ENCODE data around the gene CDH8. TPM values are rescaled to one million over a fixed set of nuclear protein-coding genes. Genes with fewer than 3 reads are reported as not detected.

Gene CDH8
- polyA plus RNA-seq, 1 of the 3 experiments (the other 2 are of a cell fraction) = 0.05 TPM

- Histone ChIP-seq H3F3A (replicated peaks; ENCODE audit: insufficient read depth) (no peaks in the 10 kb centered on the region), H3K9me2 (no peaks in the 10 kb centered on the region), H3K27ac (ENCODE audit: low read depth in 2 of 2, low read length in 1 of 2) (no peak overlapping the region), H3K9me3 (no peaks in the 10 kb centered on the region), H4K20me1 (ENCODE audit: insufficient read depth) (no peaks in the 10 kb centered on the region), H3K4me3 (ENCODE audit: low read depth in 2 of 2, low read length in 1 of 2) (no peak overlapping the region), H3K4me1 (ENCODE audit: control insufficient read depth in 1 of 2, insufficient read depth in 2 of 2, low read depth in 1 of 2, low read length in 1 of 2) (no peaks in the 10 kb centered on the region), H3K9ac (no peak overlapping the region), H3K79me2 (ENCODE audit: insufficient read depth) (no peaks in the 10 kb centered on the region), H3K4me2 (no peak overlapping the region), H3K27me3 (ENCODE audit: insufficient read depth) (no peaks in the 10 kb centered on the region), H2AFZ (ENCODE audit: low read depth) (no peak overlapping the region), H3K36me3 (replicated peaks in 1 of 2; ENCODE audit: control insufficient read depth in 1 of 2, insufficient read depth in 2 of 2, low read length in 1 of 2) (no peaks in the 10 kb centered on the region)
- peak; percentile 7 for DNase-seq
- TF ChIP-seq TEAD4 (IDR thresholded peaks at IDR 0.05; ENCODE audit: borderline replicate concordance, insufficient read depth) (no peak), CTCF (IDR thresholded peaks at IDR 0.05) (peak; percentile 50)
- POLR2A ChIA-PET = no interaction called here
- CTCF ChIA-PET = interaction anchor here (1.3 to 1.6 kb wide), 2 partner anchors 11 to 70 kb away, joined by 3 to 6 read pairs; no protein-coding TSS in a partner anchor
- 33% methylated on average over 1 of the region's 1 CpG for WGBS (ENCODE audit: low lambda C conversion rate)
Measured at GRCh38 chr16:62068747-62069146, 32.5 kb upstream of the CDH8 start.

- CTCF ChIA-PET = no interaction called here
- TF ChIP-seq MEF2A (IDR thresholded peaks at IDR 0.05; ENCODE audit: borderline replicate concordance, low read depth) = no peak
- TF ChIP-seq FOSL2 (IDR thresholded peaks at IDR 0.05; ENCODE audit: borderline replicate concordance, low read depth) = no peak
- no peak for TF ChIP-seq REST (IDR thresholded peaks at IDR 0.05; ENCODE audit: low read depth, low read length)
- no peak for TF ChIP-seq TEAD4 (IDR thresholded peaks at IDR 0.05; ENCODE audit: borderline replicate concordance, insufficient read depth)
- no peak for TF ChIP-seq RXRA (IDR thresholded peaks at IDR 0.05; ENCODE audit: borderline replicate concordance, low read depth)
- no peak for TF ChIP-seq MXI1 (IDR thresholded peaks at IDR 0.05; ENCODE audit: low read depth, low read length)
- no peak for TF ChIP-seq FOXM1 (IDR thresholded peaks at IDR 0.05; ENCODE audit: low read depth)
- no peak for TF ChIP-seq YY1 (IDR thresholded peaks at IDR 0.05; ENCODE audit: low read depth)
- TF ChIP-seq IRF3 (IDR thresholded peaks at IDR 0.05; ENCODE audit: low read depth, low read length) = no peak
- TF ChIP-seq TCF12 (IDR thresholded peaks at IDR 0.05) = no peak
- no peak for TF ChIP-seq SIN3A (IDR thresholded peaks at IDR 0.05; ENCODE audit: borderline replicate concordance, low read depth, low read length)
- TF ChIP-seq, protein P1, sequence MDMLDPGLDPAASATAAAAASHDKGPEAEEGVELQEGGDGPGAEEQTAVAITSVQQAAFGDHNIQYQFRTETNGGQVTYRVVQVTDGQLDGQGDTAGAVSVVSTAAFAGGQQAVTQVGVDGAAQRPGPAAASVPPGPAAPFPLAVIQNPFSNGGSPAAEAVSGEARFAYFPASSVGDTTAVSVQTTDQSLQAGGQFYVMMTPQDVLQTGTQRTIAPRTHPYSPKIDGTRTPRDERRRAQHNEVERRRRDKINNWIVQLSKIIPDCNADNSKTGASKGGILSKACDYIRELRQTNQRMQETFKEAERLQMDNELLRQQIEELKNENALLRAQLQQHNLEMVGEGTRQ (IDR thresholded peaks at IDR 0.05; ENCODE audit: borderline replicate concordance, low read depth, low read length) = no peak
- no peak for TF ChIP-seq ZBTB33 (IDR thresholded peaks at IDR 0.05; ENCODE audit: borderline replicate concordance, low read depth)
- no peak for TF ChIP-seq GATA2 (CRISPR knock-in tag; IDR thresholded peaks at IDR 0.05)
- no peak for TF ChIP-seq RFX5 (IDR thresholded peaks at IDR 0.05; ENCODE audit: low read length)
- TF ChIP-seq, protein P2, sequence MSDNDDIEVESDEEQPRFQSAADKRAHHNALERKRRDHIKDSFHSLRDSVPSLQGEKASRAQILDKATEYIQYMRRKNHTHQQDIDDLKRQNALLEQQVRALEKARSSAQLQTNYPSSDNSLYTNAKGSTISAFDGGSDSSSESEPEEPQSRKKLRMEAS (IDR thresholded peaks at IDR 0.05; ENCODE audit: low read depth) = no peak
- no peak for TF ChIP-seq NFIC (IDR thresholded peaks at IDR 0.05; ENCODE audit: borderline replicate concordance)
- no peak for TF ChIP-seq NRF1 (IDR thresholded peaks at IDR 0.05; ENCODE audit: low read depth, low read length)
Measured at GRCh38 chr16:62067981-62068380, 31.7 kb upstream of the CDH8 start.

More at GRCh38 chr16:62067981-62068380, 31.7 kb upstream of the CDH8 start:
- Histone ChIP-seq H3K79me2 (ENCODE audit: insufficient read depth) (no peaks in the 10 kb centered on the region), H3K4me2 (no peak overlapping the region), H4K20me1 (ENCODE audit: insufficient read depth) (no peaks in the 10 kb centered on the region), H3K9ac (no peak overlapping the region), H3K4me3 (ENCODE audit: low read depth in 2 of 2, low read length in 1 of 2) (no peak overlapping the region), H3K36me3 (replicated peaks in 1 of 2; ENCODE audit: control insufficient read depth in 1 of 2, insufficient read depth in 2 of 2, low read length in 1 of 2) (no peaks in the 10 kb centered on the region), H3K9me2 (no peaks in the 10 kb centered on the region), H2AFZ (ENCODE audit: low read depth) (no peak overlapping the region), H3F3A (replicated peaks; ENCODE audit: insufficient read depth) (no peaks in the 10 kb centered on the region), H3K27ac (ENCODE audit: low read depth in 2 of 2, low read length in 1 of 2) (no peak overlapping the region), H3K9me3 (no peaks in the 10 kb centered on the region), H3K4me1 (ENCODE audit: control insufficient read depth in 1 of 2, insufficient read depth in 2 of 2, low read depth in 1 of 2, low read length in 1 of 2) (no peaks in the 10 kb centered on the region), H3K27me3 (ENCODE audit: insufficient read depth) (no peaks in the 10 kb centered on the region)
- 4% methylated on average over 1 of the region's 1 CpG for WGBS (ENCODE audit: low lambda C conversion rate)
- POLR2A ChIA-PET = no interaction called here
- no peak for DNase-seq

All from SK-N-SH (cell line).